ENCODE data around the gene ALDH1A2. TPM values are rescaled to one million over a fixed set of nuclear protein-coding genes. Genes with fewer than 3 reads are reported as not detected.

Gene ALDH1A2
- total and polyA plus RNA-seq, 11 donors: 1.9 to 63.3 (median 6.8) TPM

DNA sequence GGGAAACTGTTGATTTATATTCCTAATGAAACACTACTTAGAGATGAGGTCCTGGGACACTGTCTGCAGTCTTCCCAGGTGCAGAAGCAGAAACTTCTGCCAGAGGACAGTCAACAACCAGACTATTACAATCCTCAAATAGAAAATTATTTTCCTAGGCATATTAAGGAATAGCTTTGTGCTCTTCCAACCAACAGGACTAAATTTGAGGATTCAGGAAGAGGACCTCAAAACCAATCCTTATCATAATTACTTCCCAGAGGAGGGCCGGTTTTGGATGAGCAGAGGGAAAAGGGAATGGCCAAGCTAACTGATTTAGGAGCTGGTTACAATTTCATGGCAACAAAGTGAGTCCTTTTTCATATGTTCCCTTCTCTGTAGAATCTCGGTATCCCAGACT, 21.0 kb downstream of the ALDH1A2 start:
- Histone ChIP-seq H3K9me3 (peaks cover 0 to 4% (median 0%) of the 10 kb centered on the region in 12 donors), H3K4me3 (no peak overlapping the region), H3K27ac (no peak overlapping the region), H3K4me1 (peaks cover 0 to 9% (median 0%) of the 10 kb centered on the region in 12 donors), H3K36me3 (no peaks in the 10 kb centered on the region), H3K27me3 (no peaks in the 10 kb centered on the region)
- intact Hi-C loops (cut with DNase I): loop anchor here in 1 of 10 donors (5.0 kb wide), 1 partner anchor 122 kb away; no protein-coding TSS in a partner anchor
- WGBS, 4 donors: 73 to 82% (median 78%) methylated on average over 2 of the region's 2 CpGs
- TF ChIP-seq, protein P1, sequence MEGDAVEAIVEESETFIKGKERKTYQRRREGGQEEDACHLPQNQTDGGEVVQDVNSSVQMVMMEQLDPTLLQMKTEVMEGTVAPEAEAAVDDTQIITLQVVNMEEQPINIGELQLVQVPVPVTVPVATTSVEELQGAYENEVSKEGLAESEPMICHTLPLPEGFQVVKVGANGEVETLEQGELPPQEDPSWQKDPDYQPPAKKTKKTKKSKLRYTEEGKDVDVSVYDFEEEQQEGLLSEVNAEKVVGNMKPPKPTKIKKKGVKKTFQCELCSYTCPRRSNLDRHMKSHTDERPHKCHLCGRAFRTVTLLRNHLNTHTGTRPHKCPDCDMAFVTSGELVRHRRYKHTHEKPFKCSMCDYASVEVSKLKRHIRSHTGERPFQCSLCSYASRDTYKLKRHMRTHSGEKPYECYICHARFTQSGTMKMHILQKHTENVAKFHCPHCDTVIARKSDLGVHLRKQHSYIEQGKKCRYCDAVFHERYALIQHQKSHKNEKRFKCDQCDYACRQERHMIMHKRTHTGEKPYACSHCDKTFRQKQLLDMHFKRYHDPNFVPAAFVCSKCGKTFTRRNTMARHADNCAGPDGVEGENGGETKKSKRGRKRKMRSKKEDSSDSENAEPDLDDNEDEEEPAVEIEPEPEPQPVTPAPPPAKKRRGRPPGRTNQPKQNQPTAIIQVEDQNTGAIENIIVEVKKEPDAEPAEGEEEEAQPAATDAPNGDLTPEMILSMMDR (IDR thresholded peaks at IDR 0.05): no peak
- no peak for TF ChIP-seq POLR2A (IDR thresholded peaks at IDR 0.05)
- no peak for DNase-seq
- no peak for ATAC-seq

DNA sequence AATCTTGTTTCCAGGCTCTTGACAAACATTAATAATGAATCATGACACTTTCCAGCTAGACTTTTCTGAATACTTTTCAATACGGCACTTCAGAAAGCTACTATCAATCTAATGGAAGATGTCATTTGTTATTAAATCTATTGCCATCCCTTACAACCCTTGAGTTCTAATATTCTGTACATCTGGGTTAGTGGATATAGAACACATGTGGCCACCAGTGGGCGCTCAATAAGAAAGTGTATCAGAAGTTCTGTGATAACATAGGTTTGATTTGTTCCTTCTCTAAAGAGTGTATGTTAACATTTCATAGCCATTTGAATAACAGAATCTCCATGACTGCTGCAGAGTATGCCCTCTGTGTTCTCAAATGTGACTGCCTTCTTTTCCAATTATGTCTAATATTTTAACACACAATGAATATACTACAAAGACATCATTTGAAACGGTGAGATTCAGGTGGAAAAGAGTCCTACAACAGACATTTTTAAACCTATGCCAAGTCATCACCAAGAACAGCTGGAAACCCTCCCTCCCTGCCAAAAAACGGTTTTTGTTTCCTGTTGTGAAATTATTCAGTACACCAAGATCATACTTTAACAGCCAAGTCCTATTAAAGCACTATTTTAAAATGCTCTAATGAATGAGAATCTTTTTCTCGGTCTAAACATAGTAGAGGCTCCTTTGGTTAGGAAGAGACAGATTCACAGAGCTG, 22.2 kb downstream of the ALDH1A2 start:
- Histone ChIP-seq H3K27ac (no peak overlapping the region), H3K36me3 (no peaks in the 10 kb centered on the region), H3K27me3 (no peaks in the 10 kb centered on the region), H3K9me3 (peaks cover 0 to 4% (median 0%) of the 10 kb centered on the region in 12 donors), H3K4me1 (peaks cover 0 to 19% (median 4%) of the 10 kb centered on the region in 12 donors), H3K4me3 (no peak overlapping the region)
- TF ChIP-seq POLR2A (IDR thresholded peaks at IDR 0.05): no peak
- TF ChIP-seq, protein P1 (IDR thresholded peaks at IDR 0.05): peak; percentile 31 to 75 (median 55)
- intact Hi-C loops (cut with DNase I): loop anchor here in 1 of 10 donors (5.0 kb wide), 1 partner anchor 121 kb away; no protein-coding TSS in a partner anchor
- WGBS, 4 donors: 44 to 48% (median 47%) methylated on average over 5 of the region's 5 CpGs
- DNase-seq (peak in 4 of 5 donors; percentile 28 to 52 (median 36)), ATAC-seq (peak in 2 of 4 donors; percentile 29 to 53)

- intact Hi-C loops (cut with DNase I): loop anchor here in 1 of 10 donors (5.0 kb wide), 1 partner anchor 120 kb away; no protein-coding TSS in a partner anchor
- DNase-seq (no peak), ATAC-seq (no peak)
- Histone ChIP-seq H3K4me3 (no peak overlapping the region), H3K36me3 (no peaks in the 10 kb centered on the region), H3K4me1 (peaks cover 0 to 32% (median 14%) of the 10 kb centered on the region in 12 donors), H3K27ac (no peak overlapping the region), H3K27me3 (no peaks in the 10 kb centered on the region), H3K9me3 (peaks cover 0 to 4% (median 0%) of the 10 kb centered on the region in 12 donors)
- WGBS, 4 donors: 50 to 77% (median 62%) methylated on average over 3 of the region's 3 CpGs
- TF ChIP-seq POLR2A (IDR thresholded peaks at IDR 0.05): no peak
- TF ChIP-seq, protein P1 (IDR thresholded peaks at IDR 0.05): no peak
Measured at GRCh38 chr15:58042006-58042405, 23.5 kb downstream of the ALDH1A2 start.

GRCh38 chr15:58040150-58040549, 25.4 kb downstream of the ALDH1A2 start:
- no peaks in the 10 kb centered on the region for H3K36me3 ChIP-seq
- H3K9me3 ChIP-seq: no peaks in the 10 kb centered on the region
- 74 to 78% (median 76%) methylated on average over 6 of the region's 6 CpGs for WGBS, 4 donors
- H3K27ac ChIP-seq: no peak overlapping the region
- TF ChIP-seq POLR2A (IDR thresholded peaks at IDR 0.05): no peak
- intact Hi-C loops (cut with DNase I): loop anchor here in 1 of 10 donors (5.0 kb wide), 1 partner anchor 118 kb away; no protein-coding TSS in a partner anchor
- H3K27me3 ChIP-seq: no peaks in the 10 kb centered on the region
- peaks cover 0 to 36% (median 14%) of the 10 kb centered on the region in 12 donors for H3K4me1 ChIP-seq
- ATAC-seq (no peak), DNase-seq (no peak)
- no peak overlapping the region for H3K4me3 ChIP-seq
